HEK293 (cell line): ENCODE measurements around the gene MGMT.

Experiments
- CTCF ChIA-PET: fragments of 350-600 bp; formaldehyde crosslinking; extraction: SDS; loops from one replicate; lab custom pipeline; 2021; ENCODE audit warnings: antibody characterized with exemption; lab: Yijun Ruan, JAX
- POLR2A ChIA-PET: fragments of 300-600 bp; formaldehyde crosslinking; extraction: SDS; loops from one replicate; lab custom pipeline; 2020; ENCODE audit warnings: antibody characterized with exemption, inconsistent platforms; lab: Yijun Ruan, JAX
- H3K27ac ChIP-seq: fragments of 200-500 bp; sonication (Bioruptor generic); 2 replicates; pipeline ENCODE4 v1.5.1; 2014; ENCODE audit warnings: low read depth, low read length, control low read depth, inconsistent platforms; ENCODE audit errors: extremely low read depth
- H3K36me3 ChIP-seq, 2 experiments: fragments of 200-500 bp in 1 of 2; sonication (Bioruptor generic) in 1 of 2; 1 replicate in 1 of 2; 2 replicates in 1 of 2; pipeline ENCODE4 v1.5.1; 2014 to 2017; ENCODE audit warnings: inconsistent platforms in 2 of 2, low read length in 2 of 2; ENCODE audit not compliant: control insufficient read depth in 2 of 2, insufficient read depth in 1 of 2
- H3K4me1 ChIP-seq: fragments of 200-500 bp; sonication (Bioruptor generic); 2 replicates; pipeline ENCODE4 v1.5.1; 2014; ENCODE audit warnings: mild to moderate bottlenecking, low read length, inconsistent platforms; ENCODE audit not compliant: control insufficient read depth, insufficient read depth
- H3K4me3 ChIP-seq: 2 replicates; pipeline ENCODE4 v1.5.1; 2011; ENCODE audit warnings: low read depth, mild to moderate bottlenecking, control low read depth, low read length, moderate library complexity
- H3K9me3 ChIP-seq: fragments of 200-500 bp; sonication (Bioruptor generic); 2 replicates; pipeline ENCODE4 v1.5.1; 2014; ENCODE audit warnings: low read depth, low read length, inconsistent platforms; ENCODE audit not compliant: control insufficient read depth, insufficient read depth
- PRDM1 ChIP-seq: fragments of 450-650 bp; formaldehyde crosslinking; IDR thresholded peaks from 2 replicates; pipeline ENCODE4; 2016; ENCODE audit warnings: missing biosample characterization, missing genetic modification characterization
- SETDB1 ChIP-seq: IDR thresholded peaks from one replicate; pipeline ENCODE4 v1.6.1; 2017; ENCODE audit warnings: mild to moderate bottlenecking, low read length, moderate library complexity, mixed read lengths; ENCODE audit not compliant: insufficient read length
- SP3 ChIP-seq: fragments of 450-650 bp; formaldehyde crosslinking; IDR thresholded peaks from 2 replicates; pipeline ENCODE4 v1.5.1; 2016; ENCODE audit warnings: missing biosample characterization, missing genetic modification characterization
- ZEB2 ChIP-seq: fragments of 450-650 bp; formaldehyde crosslinking; IDR thresholded peaks from 2 replicates; pipeline ENCODE4 v1.5.1; 2016; ENCODE audit warnings: missing biosample characterization, missing genetic modification characterization
- ZFHX2 ChIP-seq: fragments of 450-650 bp; formaldehyde crosslinking; conservative IDR thresholded peaks from 2 replicates; pipeline ENCODE4 v1.5.1; 2016; ENCODE audit warnings: missing biosample characterization, missing genetic modification characterization
- ZIC2 ChIP-seq: fragments of 450-650 bp; formaldehyde crosslinking; IDR thresholded peaks from 2 replicates; pipeline ENCODE4 v1.5.1; 2016; ENCODE audit warnings: missing biosample characterization, missing genetic modification characterization
- ZNF114 ChIP-seq: fragments of 450-650 bp; formaldehyde crosslinking; IDR thresholded peaks from 2 replicates; pipeline ENCODE4 v1.5.0; 2017; ENCODE audit warnings: missing biosample characterization, missing genetic modification characterization
- ZNF184 ChIP-seq: fragments of 450-650 bp; IDR thresholded peaks from 2 replicates; pipeline ENCODE4 v1.5.1; 2018; ENCODE audit warnings: missing biosample characterization, mild to moderate bottlenecking, missing genetic modification characterization
- ZNF274 ChIP-seq, 2 experiments: fragments of 200-500 bp in 1 of 2; fragments of 450-650 bp in 1 of 2; sonication (Bioruptor generic) in 1 of 2; formaldehyde crosslinking in 1 of 2; IDR thresholded peaks; 2 replicates each; pipeline versions ENCODE4 v1.5.1 to v1.6.1; 2014 to 2016; ENCODE audit warnings: borderline replicate concordance in 1 of 2, inconsistent platforms in 1 of 2, low read length in 1 of 2, missing biosample characterization in 1 of 2, missing genetic modification characterization in 1 of 2
- ZNF37A ChIP-seq: fragments of 450-650 bp; IDR thresholded peaks from 2 replicates; pipeline ENCODE4 v1.5.1; 2018; ENCODE audit warnings: missing biosample characterization, missing genetic modification characterization
- ZNF610 ChIP-seq: fragments of 450-650 bp; formaldehyde crosslinking; IDR thresholded peaks from 2 replicates; pipeline ENCODE4 v1.5.1; 2016; ENCODE audit warnings: missing biosample characterization, missing genetic modification characterization, borderline replicate concordance
- ZNF670 ChIP-seq: fragments of 450-650 bp; formaldehyde crosslinking; IDR thresholded peaks from 2 replicates; pipeline ENCODE4 v1.5.1; 2016; ENCODE audit warnings: missing biosample characterization, missing genetic modification characterization, low read depth
- ZNF837 ChIP-seq: fragments of 450-650 bp; formaldehyde crosslinking; IDR thresholded peaks from 2 replicates; pipeline ENCODE4 v1.5.1; 2016; ENCODE audit warnings: missing biosample characterization, missing genetic modification characterization
- TF ChIP-seq, protein P1 (sequence below): fragments of 450-650 bp; IDR thresholded peaks from 2 replicates; pipeline ENCODE4 v1.5.1; 2018; ENCODE audit warnings: missing biosample characterization, mild to moderate bottlenecking, missing genetic modification characterization
- TF ChIP-seq, protein P2 (sequence below): fragments of 450-650 bp; formaldehyde crosslinking; IDR thresholded peaks from 2 replicates; pipeline ENCODE4 v1.5.1; 2016; ENCODE audit warnings: missing biosample characterization, missing genetic modification characterization
- TF ChIP-seq, protein P3 (sequence below): fragments of 450-650 bp; formaldehyde crosslinking; IDR thresholded peaks from 2 replicates; pipeline ENCODE4 v1.5.1; 2016; ENCODE audit warnings: missing biosample characterization, missing genetic modification characterization
- TF ChIP-seq, protein P4 (sequence below): fragments of 450-650 bp; formaldehyde crosslinking; IDR thresholded peaks from 2 replicates; pipeline ENCODE4 v1.5.1; 2016; ENCODE audit warnings: missing biosample characterization, missing genetic modification characterization
- TF ChIP-seq, protein P5 (sequence below): fragments of 450-650 bp; formaldehyde crosslinking; IDR thresholded peaks from 2 replicates; pipeline ENCODE4 v1.5.1; 2017; ENCODE audit warnings: missing biosample characterization, missing genetic modification characterization
- TF ChIP-seq, protein P6 (sequence below): fragments of 450-650 bp; formaldehyde crosslinking; IDR thresholded peaks from 2 replicates; pipeline ENCODE4 v1.5.1; 2016; ENCODE audit warnings: missing biosample characterization, missing genetic modification characterization

Gene MGMT

DNA sequence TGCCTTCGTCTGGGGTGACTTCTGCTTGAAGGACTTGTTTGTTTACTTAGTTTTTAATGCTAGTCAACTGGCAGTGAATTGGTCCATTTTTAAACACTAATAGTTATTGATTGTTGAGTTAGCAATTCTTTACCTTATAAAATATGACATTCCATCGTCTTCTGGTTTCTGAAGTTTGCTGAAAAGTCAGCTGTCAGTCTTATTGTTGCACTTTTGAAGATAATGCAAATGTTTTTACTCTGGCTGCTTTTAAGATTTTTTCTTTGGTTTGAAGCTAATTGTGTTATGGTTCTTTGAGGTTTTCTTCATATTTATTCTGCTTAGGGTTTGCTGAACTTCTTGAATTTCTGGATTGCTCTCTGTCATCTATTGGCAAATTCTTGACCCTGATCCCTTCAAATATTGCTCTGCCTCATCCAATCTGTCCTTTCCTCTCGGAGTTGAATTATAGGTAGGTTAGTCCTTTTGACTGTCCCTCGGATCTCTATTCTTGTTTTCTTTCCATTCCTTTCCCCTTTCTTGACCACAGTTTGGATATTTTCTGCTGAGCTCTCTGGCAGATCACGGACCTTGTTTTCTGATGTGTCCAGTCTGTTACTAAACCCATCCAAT lies 24.2 kb downstream of the MGMT start (continued):
- TF ChIP-seq, protein P1, sequence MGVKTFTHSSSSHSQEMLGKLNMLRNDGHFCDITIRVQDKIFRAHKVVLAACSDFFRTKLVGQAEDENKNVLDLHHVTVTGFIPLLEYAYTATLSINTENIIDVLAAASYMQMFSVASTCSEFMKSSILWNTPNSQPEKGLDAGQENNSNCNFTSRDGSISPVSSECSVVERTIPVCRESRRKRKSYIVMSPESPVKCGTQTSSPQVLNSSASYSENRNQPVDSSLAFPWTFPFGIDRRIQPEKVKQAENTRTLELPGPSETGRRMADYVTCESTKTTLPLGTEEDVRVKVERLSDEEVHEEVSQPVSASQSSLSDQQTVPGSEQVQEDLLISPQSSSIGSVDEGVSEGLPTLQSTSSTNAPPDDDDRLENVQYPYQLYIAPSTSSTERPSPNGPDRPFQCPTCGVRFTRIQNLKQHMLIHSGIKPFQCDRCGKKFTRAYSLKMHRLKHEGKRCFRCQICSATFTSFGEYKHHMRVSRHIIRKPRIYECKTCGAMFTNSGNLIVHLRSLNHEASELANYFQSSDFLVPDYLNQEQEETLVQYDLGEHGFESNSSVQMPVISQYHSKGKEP (tag by site-specific recombination), result 0 out of 2 replicates have a peak, but pooled peaks have one; percentile 14
- TF ChIP-seq ZNF610 (0 out of 2 replicates have a peak, but pooled peaks have one; percentile 55), ZNF837 (tag by site-specific recombination) (no peak), SETDB1 (peak; percentile 97)
- TF ChIP-seq, protein P2, sequence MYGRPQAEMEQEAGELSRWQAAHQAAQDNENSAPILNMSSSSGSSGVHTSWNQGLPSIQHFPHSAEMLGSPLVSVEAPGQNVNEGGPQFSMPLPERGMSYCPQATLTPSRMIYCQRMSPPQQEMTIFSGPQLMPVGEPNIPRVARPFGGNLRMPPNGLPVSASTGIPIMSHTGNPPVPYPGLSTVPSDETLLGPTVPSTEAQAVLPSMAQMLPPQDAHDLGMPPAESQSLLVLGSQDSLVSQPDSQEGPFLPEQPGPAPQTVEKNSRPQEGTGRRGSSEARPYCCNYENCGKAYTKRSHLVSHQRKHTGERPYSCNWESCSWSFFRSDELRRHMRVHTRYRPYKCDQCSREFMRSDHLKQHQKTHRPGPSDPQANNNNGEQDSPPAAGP (tag by site-specific recombination), result no peak
- TF ChIP-seq, protein P3, sequence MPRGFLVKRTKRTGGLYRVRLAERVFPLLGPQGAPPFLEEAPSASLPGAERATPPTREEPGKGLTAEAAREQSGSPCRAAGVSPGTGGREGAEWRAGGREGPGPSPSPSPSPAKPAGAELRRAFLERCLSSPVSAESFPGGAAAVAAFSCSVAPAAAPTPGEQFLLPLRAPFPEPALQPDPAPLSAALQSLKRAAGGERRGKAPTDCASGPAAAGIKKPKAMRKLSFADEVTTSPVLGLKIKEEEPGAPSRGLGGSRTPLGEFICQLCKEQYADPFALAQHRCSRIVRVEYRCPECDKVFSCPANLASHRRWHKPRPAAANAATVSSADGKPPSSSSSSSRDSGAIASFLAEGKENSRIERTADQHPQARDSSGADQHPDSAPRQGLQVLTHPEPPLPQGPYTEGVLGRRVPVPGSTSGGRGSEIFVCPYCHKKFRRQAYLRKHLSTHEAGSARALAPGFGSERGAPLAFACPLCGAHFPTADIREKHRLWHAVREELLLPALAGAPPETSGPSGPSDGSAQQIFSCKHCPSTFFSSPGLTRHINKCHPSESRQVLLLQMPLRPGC (tag by site-specific recombination), result no peak

DNA sequence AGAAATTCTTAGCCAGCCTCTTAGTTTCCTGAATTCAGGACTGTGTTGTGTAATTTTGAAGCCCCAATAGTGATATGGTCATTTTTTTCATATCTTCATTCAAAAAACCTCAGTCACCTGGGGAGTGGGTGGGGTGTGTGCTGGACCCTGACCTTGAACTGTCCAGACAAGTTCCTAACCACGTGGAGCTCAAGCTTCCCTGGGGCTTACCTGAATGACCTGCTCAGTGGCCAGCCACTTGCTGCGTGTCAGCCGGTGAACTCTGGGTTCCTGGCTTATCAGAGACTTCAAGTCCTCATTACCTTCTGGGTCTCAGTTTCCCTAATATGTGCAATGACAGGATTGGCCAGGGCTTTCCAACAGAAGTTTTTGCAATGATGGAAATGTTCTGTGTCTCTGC lies 27.1 kb downstream of the MGMT start:
- Histone ChIP-seq H3K27ac (no peak overlapping the region), H3K4me3 (no peak overlapping the region), H3K9me3 (peaks cover 4% of the 10 kb centered on the region; the same call in 1 of the 2 replicates), H3K36me3 (no peaks in the 10 kb centered on the region), H3K4me1 (no peaks in the 10 kb centered on the region)
- ChIA-PET POLR2A (no interaction called here), CTCF (interaction anchor here (0.6 kb wide), 1 partner anchor 427 kb away, joined by 3 read pairs; no protein-coding TSS in a partner anchor)
- TF ChIP-seq, protein P4, sequence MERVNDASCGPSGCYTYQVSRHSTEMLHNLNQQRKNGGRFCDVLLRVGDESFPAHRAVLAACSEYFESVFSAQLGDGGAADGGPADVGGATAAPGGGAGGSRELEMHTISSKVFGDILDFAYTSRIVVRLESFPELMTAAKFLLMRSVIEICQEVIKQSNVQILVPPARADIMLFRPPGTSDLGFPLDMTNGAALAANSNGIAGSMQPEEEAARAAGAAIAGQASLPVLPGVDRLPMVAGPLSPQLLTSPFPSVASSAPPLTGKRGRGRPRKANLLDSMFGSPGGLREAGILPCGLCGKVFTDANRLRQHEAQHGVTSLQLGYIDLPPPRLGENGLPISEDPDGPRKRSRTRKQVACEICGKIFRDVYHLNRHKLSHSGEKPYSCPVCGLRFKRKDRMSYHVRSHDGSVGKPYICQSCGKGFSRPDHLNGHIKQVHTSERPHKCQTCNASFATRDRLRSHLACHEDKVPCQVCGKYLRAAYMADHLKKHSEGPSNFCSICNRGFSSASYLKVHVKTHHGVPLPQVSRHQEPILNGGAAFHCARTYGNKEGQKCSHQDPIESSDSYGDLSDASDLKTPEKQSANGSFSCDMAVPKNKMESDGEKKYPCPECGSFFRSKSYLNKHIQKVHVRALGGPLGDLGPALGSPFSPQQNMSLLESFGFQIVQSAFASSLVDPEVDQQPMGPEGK (tag by site-specific recombination), result no peak
- TF ChIP-seq ZNF37A, result no peak
- TF ChIP-seq, protein P5, sequence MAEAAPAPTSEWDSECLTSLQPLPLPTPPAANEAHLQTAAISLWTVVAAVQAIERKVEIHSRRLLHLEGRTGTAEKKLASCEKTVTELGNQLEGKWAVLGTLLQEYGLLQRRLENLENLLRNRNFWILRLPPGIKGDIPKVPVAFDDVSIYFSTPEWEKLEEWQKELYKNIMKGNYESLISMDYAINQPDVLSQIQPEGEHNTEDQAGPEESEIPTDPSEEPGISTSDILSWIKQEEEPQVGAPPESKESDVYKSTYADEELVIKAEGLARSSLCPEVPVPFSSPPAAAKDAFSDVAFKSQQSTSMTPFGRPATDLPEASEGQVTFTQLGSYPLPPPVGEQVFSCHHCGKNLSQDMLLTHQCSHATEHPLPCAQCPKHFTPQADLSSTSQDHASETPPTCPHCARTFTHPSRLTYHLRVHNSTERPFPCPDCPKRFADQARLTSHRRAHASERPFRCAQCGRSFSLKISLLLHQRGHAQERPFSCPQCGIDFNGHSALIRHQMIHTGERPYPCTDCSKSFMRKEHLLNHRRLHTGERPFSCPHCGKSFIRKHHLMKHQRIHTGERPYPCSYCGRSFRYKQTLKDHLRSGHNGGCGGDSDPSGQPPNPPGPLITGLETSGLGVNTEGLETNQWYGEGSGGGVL (tag by site-specific recombination), result no peak
- TF ChIP-seq, all 188 proteins: peak for 0

DNA sequence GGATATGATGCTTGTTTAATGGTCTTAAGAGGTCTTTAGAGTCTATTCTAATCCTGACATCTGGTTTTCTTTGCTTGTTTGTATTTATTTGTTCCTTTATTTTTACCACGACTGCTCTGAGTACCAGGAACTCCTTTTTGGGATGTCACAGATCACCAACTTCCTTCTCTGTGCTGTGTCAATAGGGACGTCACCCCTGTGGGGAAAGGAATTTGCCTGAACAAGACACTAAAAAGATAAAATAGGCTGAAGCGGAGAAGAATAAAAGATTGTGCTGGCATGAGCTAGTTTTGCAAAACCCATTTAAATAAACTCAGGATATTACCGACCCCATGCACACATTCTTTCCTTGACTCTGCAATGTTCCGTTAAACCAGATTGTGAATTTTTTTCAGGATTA lies 27.7 kb downstream of the MGMT start:
- Histone ChIP-seq H3K4me1 (no peaks in the 10 kb centered on the region), H3K4me3 (no peak overlapping the region), H3K9me3 (peaks cover 4% of the 10 kb centered on the region; the same call in 1 of the 2 replicates), H3K27ac (no peak overlapping the region), H3K36me3 (no peaks in the 10 kb centered on the region)
- TF ChIP-seq ZIC2 (tag by site-specific recombination) (no peak), ZNF114 (tag by site-specific recombination) (no peak), ZFHX2 (tag by site-specific recombination) (no peak), ZEB2 (tag by site-specific recombination) (no peak), ZNF184 (tag by site-specific recombination) (no peak), ZNF670 (tag by site-specific recombination) (no peak), SP3 (tag by site-specific recombination) (no peak), SETDB1 (no peak), ZNF274 (IDR thresholded peaks at IDR 0.05; ENCODE audit: low read length) (no peak), ZNF274 (tag by site-specific recombination; IDR thresholded peaks at IDR 0.05; ENCODE audit: borderline replicate concordance) (no peak), PRDM1 (tag by site-specific recombination) (no peak)
- TF ChIP-seq, protein P6, sequence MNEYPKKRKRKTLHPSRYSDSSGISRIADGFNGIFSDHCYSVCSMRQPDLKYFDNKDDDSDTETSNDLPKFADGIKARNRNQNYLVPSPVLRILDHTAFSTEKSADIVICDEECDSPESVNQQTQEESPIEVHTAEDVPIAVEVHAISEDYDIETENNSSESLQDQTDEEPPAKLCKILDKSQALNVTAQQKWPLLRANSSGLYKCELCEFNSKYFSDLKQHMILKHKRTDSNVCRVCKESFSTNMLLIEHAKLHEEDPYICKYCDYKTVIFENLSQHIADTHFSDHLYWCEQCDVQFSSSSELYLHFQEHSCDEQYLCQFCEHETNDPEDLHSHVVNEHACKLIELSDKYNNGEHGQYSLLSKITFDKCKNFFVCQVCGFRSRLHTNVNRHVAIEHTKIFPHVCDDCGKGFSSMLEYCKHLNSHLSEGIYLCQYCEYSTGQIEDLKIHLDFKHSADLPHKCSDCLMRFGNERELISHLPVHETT (tag by site-specific recombination), result no peak
- ChIA-PET POLR2A (no interaction called here), CTCF (interaction anchor here (0.6 kb wide), 1 partner anchor 427 kb away, joined by 3 read pairs; no protein-coding TSS in a partner anchor)
